Panc1 (cell line): ENCODE results near the gene PRXL2A.

Experiments
- POLR2AphosphoS5 ChIP-seq: IDR thresholded peaks from 2 replicates; pipeline ENCODE4 v1.6.1; 2012; ENCODE audit warnings: mild to moderate bottlenecking, low read depth, low read length, moderate library complexity
- TCF7L2 ChIP-seq: IDR thresholded peaks from 2 replicates; pipeline ENCODE4 v1.6.1; 2011; ENCODE audit warnings: mild to moderate bottlenecking, low read depth, low read length, inconsistent platforms
- TF ChIP-seq, protein P1 (sequence below): fragments of 450-650 bp; IDR thresholded peaks from 2 replicates; pipeline ENCODE4 v1.5.1; 2017; ENCODE audit warnings: mild to moderate bottlenecking
- TF ChIP-seq, protein P2 (sequence below), 2 experiments: IDR thresholded peaks; 2 replicates each; pipeline ENCODE4 v1.6.1; 2011 to 2012; ENCODE audit warnings: low read depth in 2 of 2, control low read depth in 1 of 2, low read length in 1 of 2, mild to moderate bottlenecking in 1 of 2, moderate library complexity in 1 of 2; ENCODE audit not compliant: insufficient read depth in 1 of 2

DNA sequence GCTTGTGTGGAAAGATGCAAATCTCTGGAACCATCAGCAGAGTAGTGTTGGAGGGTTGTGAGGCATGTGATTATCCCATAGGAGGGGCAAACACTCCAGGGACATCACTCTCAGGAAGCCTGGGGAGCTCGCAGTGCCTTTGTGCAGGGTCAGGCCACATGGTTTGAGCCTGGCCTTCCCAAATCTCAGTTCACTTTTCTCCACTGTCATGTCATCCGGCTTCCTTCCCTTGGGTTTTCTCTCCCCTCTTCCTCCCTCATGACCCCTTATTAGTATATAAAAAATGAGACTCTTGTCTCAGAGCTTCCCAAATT is 66.2 kb downstream of the PRXL2A start:
- no peak for TF ChIP-seq TCF7L2
- TF ChIP-seq POLR2AphosphoS5 = no peak
- TF ChIP-seq, protein P1, sequence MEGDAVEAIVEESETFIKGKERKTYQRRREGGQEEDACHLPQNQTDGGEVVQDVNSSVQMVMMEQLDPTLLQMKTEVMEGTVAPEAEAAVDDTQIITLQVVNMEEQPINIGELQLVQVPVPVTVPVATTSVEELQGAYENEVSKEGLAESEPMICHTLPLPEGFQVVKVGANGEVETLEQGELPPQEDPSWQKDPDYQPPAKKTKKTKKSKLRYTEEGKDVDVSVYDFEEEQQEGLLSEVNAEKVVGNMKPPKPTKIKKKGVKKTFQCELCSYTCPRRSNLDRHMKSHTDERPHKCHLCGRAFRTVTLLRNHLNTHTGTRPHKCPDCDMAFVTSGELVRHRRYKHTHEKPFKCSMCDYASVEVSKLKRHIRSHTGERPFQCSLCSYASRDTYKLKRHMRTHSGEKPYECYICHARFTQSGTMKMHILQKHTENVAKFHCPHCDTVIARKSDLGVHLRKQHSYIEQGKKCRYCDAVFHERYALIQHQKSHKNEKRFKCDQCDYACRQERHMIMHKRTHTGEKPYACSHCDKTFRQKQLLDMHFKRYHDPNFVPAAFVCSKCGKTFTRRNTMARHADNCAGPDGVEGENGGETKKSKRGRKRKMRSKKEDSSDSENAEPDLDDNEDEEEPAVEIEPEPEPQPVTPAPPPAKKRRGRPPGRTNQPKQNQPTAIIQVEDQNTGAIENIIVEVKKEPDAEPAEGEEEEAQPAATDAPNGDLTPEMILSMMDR = no peak
- TF ChIP-seq, protein P2, sequence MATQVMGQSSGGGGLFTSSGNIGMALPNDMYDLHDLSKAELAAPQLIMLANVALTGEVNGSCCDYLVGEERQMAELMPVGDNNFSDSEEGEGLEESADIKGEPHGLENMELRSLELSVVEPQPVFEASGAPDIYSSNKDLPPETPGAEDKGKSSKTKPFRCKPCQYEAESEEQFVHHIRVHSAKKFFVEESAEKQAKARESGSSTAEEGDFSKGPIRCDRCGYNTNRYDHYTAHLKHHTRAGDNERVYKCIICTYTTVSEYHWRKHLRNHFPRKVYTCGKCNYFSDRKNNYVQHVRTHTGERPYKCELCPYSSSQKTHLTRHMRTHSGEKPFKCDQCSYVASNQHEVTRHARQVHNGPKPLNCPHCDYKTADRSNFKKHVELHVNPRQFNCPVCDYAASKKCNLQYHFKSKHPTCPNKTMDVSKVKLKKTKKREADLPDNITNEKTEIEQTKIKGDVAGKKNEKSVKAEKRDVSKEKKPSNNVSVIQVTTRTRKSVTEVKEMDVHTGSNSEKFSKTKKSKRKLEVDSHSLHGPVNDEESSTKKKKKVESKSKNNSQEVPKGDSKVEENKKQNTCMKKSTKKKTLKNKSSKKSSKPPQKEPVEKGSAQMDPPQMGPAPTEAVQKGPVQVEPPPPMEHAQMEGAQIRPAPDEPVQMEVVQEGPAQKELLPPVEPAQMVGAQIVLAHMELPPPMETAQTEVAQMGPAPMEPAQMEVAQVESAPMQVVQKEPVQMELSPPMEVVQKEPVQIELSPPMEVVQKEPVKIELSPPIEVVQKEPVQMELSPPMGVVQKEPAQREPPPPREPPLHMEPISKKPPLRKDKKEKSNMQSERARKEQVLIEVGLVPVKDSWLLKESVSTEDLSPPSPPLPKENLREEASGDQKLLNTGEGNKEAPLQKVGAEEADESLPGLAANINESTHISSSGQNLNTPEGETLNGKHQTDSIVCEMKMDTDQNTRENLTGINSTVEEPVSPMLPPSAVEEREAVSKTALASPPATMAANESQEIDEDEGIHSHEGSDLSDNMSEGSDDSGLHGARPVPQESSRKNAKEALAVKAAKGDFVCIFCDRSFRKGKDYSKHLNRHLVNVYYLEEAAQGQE (IDR thresholded peaks at IDR 0.05; ENCODE audit: insufficient read depth in 1 of 2, low read depth in 2 of 2, low read length in 1 of 2) = no peak
